HG03097 (cell line): ENCODE measurements around the gene LIX1L.
A peak's percentile ranks its signal among the peaks of the same experiment; 100 is the strongest.

Experiments used
- ATAC-seq: cut with Tn5 transposase; IDR thresholded peaks from one replicate; pipeline ENCODE4 v1.9.1; 2021; ENCODE audit not compliant: unreplicated experiment, low FRiP score

LIX1L gene

DNA sequence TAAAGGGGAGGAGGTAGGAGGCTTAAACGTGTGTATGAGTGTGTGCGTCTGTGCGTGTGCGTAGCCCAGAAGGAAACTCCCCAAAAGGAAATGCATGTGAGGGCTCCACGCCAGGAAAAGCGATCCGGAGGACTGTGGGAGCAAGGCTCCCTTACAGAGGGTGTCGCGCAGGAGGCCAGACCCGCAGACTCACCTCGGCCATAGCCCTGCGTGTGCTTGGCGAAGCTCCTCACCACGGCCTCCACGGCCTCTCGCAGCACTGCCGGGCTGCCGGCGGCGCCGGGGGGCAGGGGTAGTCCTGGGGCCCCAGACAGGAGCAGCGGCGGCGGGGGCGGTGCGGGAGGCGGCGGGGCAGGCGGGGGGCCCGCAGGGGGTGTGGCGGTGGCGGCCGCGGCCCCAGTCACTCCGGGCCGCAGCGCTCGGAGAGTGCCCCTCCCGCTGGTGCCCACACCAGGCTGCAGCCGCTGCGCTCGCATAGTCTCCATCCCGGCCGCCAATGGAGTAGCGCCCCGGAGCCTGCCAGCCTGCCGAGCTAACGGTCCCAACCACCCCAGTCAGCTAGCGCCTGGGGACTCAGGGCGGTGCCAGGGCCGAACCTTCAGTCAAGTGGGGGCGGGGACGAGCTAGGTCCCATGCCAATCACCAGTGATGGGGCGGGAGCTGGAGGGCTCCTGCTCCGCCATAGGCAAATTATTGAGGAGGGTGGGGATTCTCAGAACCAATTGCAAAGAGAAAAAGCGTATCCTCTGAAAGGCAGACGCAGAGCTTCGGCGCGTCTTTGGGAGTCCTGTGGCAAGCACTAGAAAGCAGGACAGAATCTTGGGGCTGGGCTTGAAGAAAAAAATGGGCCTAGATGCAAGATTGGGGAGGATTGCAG lies at the start of gene LIX1L:
LIX1L (minus strand) TSS at position 575 of the 877 bp plus-strand sequence; CDS start at position 485, 90 bp downstream.
- peak; percentile 87 for ATAC-seq

GRCh38 chr1:146001709-146002108 lies 43.9 kb upstream of the LIX1L start:
- no peak for ATAC-seq

- no peak for ATAC-seq
These were observed 41.7 kb upstream of the LIX1L start for GRCh38 chr1:145999321-146000024.

DNA sequence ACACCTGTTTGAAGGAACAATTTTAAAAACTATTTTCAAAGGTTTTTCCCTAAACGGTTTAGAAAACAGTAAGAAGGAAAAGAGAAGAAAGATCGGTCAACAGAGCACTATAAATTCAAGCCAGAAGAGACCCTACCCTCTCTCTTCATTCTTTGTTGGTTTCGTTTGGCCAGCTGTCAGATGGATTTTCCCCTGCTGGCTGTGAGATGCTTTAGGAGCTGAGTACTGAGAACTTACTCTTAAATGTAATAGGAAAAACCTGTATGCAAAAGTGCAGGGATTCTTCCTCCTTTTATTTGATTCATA lies 39.9 kb upstream of the LIX1L start:
- no peak for ATAC-seq

- peak; percentile 31 for ATAC-seq
These were observed 39.4 kb upstream of the LIX1L start for GRCh38 chr1:145997016-145997717.

DNA sequence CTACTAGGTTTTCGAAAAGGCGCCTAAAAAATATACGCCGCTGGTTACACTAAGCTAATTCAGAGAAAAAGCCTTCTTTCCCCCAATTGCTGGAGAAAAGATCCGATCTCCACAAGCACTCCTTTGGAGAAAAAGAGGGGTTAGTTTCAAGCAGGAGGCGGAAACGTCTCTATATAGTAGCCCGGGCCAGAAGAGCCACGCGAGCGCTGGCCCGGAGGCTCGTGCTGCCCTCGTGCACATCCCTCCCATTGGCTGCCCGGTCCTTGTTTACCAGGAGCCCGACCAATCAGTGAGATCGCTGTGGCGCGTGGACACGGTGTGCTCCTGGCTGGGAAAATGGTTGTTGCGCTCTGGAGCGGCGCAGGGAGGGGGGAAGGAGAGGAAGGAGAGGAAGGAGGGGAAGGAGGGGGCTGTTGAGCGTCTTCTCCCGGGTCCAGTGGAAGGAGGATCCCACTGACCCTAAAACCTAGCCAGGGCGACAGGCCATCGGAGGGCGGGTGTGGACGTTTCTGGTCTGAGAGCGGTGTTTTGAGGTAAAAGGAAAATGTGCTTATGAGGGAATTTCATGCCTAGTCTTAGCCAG lies 38.7 kb upstream of the LIX1L start, which contains the start of gene TXNIP:
TXNIP (minus strand) TSS at position 147 of the 583 bp plus-strand sequence. CDS start 313 bp downstream, outside the sequence.
- ATAC-seq: peak; percentile 91

DNA sequence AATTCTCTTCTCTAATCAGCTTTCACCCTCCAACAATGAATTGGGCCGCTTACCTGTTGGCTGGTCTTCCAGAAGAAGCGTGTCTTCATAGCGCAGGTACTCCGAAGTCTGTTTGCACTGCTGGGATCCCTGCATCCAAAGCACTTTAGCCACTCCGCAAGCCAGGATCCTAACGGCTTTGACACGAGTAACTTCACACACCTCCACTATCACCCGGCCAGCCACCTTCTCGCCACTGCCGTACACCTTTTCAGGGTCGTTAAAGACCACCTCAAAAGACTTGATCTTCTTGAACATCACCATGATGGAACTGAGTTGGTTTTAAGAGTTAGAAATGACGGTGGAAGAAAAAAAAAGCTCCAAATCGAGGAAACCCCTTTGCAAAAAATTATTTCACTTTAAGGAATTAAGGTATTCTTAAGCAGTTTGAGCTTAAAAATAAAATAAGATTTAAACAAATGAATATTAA lies 38.2 kb upstream of the LIX1L start:
- no peak for ATAC-seq

- no peak for ATAC-seq
These were observed 37.5 kb upstream of the LIX1L start for GRCh38 chr1:145995148-145995881.

- ATAC-seq: no peak
These were observed 36.7 kb upstream of the LIX1L start for GRCh38 chr1:145994391-145995120.

DNA sequence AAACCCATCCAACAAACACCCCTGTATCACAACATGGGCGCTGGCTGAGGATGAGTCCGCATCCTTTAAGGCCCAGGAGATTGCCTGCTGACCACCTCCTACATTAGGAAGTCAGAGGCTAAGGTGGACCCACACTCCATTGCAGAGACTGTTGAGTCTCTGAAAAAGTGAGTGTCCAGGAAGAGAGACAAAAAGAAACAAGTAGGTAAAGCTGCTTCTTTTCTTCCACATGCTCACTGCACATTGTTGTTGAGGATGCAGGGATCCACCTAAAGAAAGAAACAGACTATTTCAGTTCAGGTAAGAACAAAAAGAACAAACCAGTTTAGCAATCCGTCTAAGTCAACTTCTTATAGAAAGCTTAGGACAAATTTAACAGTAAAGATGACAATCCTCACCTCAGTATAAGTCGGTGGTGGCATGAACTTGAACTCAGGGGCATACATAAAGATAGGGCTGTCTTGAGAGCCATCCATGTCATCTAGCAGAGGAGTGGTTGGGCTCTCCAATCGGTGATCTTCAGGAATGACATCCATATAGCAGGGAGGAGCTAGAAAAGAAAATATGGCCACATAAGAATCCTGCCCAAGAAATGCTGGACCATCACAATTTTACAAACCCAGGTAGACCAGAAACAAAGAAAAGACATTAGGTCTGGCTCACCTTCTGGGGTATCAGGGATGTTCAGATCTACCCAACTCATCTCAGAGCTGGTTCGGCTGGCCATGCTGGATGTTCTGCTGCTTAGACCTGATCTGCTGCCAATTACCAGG lies 36.0 kb upstream of the LIX1L start:
- ATAC-seq: no peak

DNA sequence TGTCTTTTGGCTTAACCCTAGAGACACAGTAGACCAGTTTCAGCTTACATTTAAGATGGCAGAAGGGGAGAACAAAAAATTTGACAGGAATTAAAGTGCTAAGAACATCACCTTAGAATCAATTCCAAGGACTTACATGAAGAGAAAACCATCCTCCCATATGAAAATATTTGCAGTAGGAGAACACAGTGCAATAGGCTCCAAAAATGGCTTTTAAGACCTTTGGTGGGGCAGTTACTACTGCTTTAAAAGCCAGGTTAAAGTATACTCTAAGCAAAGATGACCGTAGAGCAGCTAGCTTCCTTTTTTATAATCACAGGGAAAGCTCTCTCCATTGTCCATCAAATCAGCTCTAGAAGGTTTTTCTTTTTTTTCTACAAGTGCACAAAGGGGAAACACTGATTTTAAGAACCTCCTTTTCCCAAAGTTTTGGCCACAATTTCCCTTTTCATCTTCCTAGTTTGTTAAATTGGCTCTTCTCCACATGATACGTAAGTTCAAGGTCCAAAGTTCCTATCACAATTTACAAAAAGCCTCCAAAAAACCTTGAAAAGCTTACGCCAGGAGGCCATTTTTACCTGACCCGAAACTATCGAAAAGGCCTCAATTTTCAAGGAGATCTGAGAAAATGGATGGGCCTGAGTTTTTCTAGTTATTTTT lies 35.3 kb upstream of the LIX1L start:
- no peak for ATAC-seq

DNA sequence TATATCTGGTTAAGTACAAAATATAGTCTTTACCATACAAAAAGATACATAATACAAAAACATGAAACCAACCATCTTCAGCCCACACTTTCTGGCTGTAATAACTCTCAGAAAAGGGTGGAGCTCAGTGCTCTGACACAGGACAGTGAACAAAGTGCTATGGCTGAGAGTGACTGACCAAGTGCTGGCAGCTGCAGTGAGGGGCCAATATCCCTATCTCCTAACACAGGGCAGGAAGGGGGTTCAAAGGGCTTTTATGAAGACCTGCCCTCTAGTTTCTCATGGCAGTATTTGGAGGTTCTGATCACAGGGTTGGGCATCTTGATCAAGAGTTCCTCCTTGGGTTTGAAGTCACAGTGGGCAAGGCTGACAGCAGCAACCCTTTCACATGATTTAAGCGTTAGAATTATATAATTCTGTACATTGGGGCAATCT lies 34.7 kb upstream of the LIX1L start:
- no peak for ATAC-seq

- ATAC-seq: no peak
These were observed 34.1 kb upstream of the LIX1L start for GRCh38 chr1:145991735-145992412.

GRCh38 chr1:145990249-145990855 lies 32.5 kb upstream of the LIX1L start:
- no peak for ATAC-seq

DNA sequence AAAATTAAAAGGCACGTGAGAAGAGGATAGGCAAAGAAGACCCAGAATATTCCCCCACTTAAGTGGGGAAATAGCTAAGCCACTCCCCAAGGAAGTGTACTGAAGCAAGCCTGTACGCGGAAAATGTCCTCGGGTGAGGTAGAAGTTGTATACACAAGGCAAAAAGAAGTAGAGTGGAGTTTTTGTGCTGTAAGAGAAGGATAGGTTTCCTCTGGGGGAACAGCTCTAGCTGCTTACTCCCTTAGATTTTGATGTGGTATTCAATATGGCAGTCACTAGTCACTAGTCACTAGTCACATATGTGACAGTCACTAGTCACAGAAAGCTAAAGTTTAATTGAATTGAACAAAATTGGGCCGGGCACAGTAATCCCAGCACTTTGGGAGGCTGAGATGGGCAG lies 31.0 kb upstream of the LIX1L start:
- ATAC-seq: no peak

GRCh38 chr1:145987926-145988325 lies 30.1 kb upstream of the LIX1L start:
- ATAC-seq: no peak

DNA sequence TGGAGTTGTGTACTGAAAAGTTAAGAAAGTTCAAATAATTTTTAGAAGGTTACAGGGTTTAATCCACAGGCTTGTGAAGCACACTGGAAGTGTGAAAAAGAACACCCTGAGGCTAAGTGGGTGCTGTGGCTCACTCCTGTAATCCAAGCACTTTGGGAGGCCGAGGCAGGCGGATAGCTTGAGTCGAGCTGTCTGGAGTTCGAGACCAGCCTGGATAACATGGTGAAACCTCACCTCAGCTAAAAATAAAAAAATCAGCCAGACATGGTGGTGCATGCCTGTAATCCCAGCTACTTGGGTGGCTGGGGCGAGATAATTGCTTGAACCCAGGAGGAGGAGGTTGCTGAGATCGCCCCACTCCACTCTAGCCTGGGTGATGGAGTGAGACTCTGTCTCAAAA lies 28.7 kb upstream of the LIX1L start:
- no peak for ATAC-seq
